ENCODE results near the gene RAD51B. TPM values are rescaled to one million over a fixed set of nuclear protein-coding genes. Genes with fewer than 3 reads are reported as not detected.
A peak's percentile ranks its signal among the peaks of the same experiment; 100 is the strongest.

Gene RAD51B
- total and polyA plus RNA-seq, 9 of the 15 experiments (the other 6 are each of a cell fraction or from before 2014, with no cell fraction given) = 8.5 to 17.3 (median 11.3) TPM

DNA sequence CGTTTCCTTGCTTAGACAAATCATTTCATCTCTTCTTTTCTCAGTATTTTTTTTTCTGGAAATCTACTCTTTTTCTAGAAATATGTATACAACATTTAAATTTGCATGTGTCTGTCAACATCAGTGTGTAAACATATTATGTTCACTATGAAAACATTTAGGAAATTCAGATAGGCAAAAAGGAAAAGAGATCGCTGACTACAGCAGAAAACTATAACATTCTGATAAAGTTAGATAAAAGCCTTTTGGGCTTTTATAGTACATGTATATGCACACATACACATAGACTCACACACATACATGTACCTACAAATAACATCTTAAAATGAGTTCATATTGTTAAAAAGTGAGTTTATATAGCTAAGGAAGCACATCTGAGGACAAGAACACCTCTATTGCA is 142.1 kb downstream of the RAD51B start:
- ATAC-seq = no peak
- no peak for FAIRE-seq
- Histone ChIP-seq H4K20me1 (replicated peaks; ENCODE audit: control insufficient read depth, insufficient read depth, low read length) (no peaks in the 10 kb centered on the region), H3K4me2 (ENCODE audit: insufficient read depth, low read length) (no peak overlapping the region), H3K27me3 (ENCODE audit: control insufficient read depth in 2 of 2, insufficient read depth in 2 of 2, low read length in 2 of 2) (no peaks in the 10 kb centered on the region), H3K4me1 (replicated peaks in 1 of 2; ENCODE audit: control insufficient read depth in 2 of 2, insufficient read depth in 2 of 2, low read length in 2 of 2) (no peaks in the 10 kb centered on the region), H3K36me3 (ENCODE audit: control insufficient read depth, insufficient read depth, low read length) (no peaks in the 10 kb centered on the region), H3K9me1 (ENCODE audit: control insufficient read depth, insufficient read depth, low read length) (no peaks in the 10 kb centered on the region), H3K9ac (ENCODE audit: insufficient read depth in 1 of 2, low read depth in 2 of 2, low read length in 2 of 2) (no peak overlapping the region), H2AFZ (ENCODE audit: low read depth, low read length) (no peak overlapping the region), H3K4me3 (no peak overlapping the region), H3K27ac (ENCODE audit: extremely low read depth, low read depth, low read length) (no peak overlapping the region), H3K9me3 (replicated peaks; ENCODE audit: control insufficient read depth, insufficient read depth, low read depth, low read length) (no peaks in the 10 kb centered on the region), H3K79me2 (ENCODE audit: control insufficient read depth, insufficient read depth, low read length) (no peaks in the 10 kb centered on the region)
- ChIA-PET CTCF (ENCODE audit: low intra/inter-chr PET ratio) (no interaction called here), POLR2A (no interaction called here)
- no TSS peak for BruUV-seq (replicated peaks)
- in situ Hi-C loops (cut with MboI) = no loop called here
- DNase-seq (ENCODE audit: extremely low read depth in 1 of 4, low spot score in 3 of 4) = no peak
- TF ChIP-seq ZNF316 (IDR thresholded peaks at IDR 0.05) (peak; percentile 24; the same call in 1 of the 2 replicates), ZNF212 (CRISPR knock-in tag; IDR thresholded peaks at IDR 0.05) (no peak), OTX1 (CRISPR knock-in tag; IDR thresholded peaks at IDR 0.05) (no peak), ZNF174 (CRISPR knock-in tag; IDR thresholded peaks at IDR 0.05) (no peak)
- intact Hi-C loops (cut with micrococcal nuclease) = no loop called here
- WGBS (ENCODE audit: insufficient coverage, low coverage, missing lambda C conversion rate) = 50% methylated on average over 2 of the region's 2 CpGs

- Histone ChIP-seq H3K4me2 (ENCODE audit: insufficient read depth, low read length) (no peak overlapping the region), H3K9me1 (ENCODE audit: control insufficient read depth, insufficient read depth, low read length) (no peaks in the 10 kb centered on the region), H3K4me1 (replicated peaks in 1 of 2; ENCODE audit: control insufficient read depth in 2 of 2, insufficient read depth in 2 of 2, low read length in 2 of 2) (no peaks in the 10 kb centered on the region), H3K9me3 (replicated peaks; ENCODE audit: control insufficient read depth, insufficient read depth, low read depth, low read length) (no peaks in the 10 kb centered on the region), H3K36me3 (ENCODE audit: control insufficient read depth, insufficient read depth, low read length) (no peaks in the 10 kb centered on the region), H2AFZ (ENCODE audit: low read depth, low read length) (no peak overlapping the region), H3K9ac (ENCODE audit: insufficient read depth in 1 of 2, low read depth in 2 of 2, low read length in 2 of 2) (no peak overlapping the region), H3K27ac (ENCODE audit: extremely low read depth, low read depth, low read length) (no peak overlapping the region), H3K79me2 (ENCODE audit: control insufficient read depth, insufficient read depth, low read length) (no peaks in the 10 kb centered on the region), H4K20me1 (replicated peaks; ENCODE audit: control insufficient read depth, insufficient read depth, low read length) (no peaks in the 10 kb centered on the region), H3K4me3 (no peak overlapping the region), H3K27me3 (ENCODE audit: control insufficient read depth in 2 of 2, insufficient read depth in 2 of 2, low read length in 2 of 2) (no peaks in the 10 kb centered on the region)
- WGBS (ENCODE audit: insufficient coverage, low coverage, missing lambda C conversion rate) = 57% methylated on average over 2 of the region's 2 CpGs
- intact Hi-C loops (cut with micrococcal nuclease) (no loop called here), in situ Hi-C loops (cut with MboI) (no loop called here)
- ChIA-PET POLR2A (no interaction called here), CTCF (ENCODE audit: low intra/inter-chr PET ratio) (no interaction called here)
- no TSS peak for BruUV-seq (replicated peaks)
- FAIRE-seq (no peak), ATAC-seq (no peak), DNase-seq (ENCODE audit: extremely low read depth in 1 of 4, low spot score in 3 of 4) (no peak)
- TF ChIP-seq ELF1 (tag; IDR thresholded peaks at IDR 0.05) (no peak), SRSF1 (IDR thresholded peaks at IDR 0.05; ENCODE audit: low read depth, low read length) (no peak), MYBL2 (IDR thresholded peaks at IDR 0.05; ENCODE audit: low read depth) (no peak), MYBL2 (CRISPR knock-in tag; IDR thresholded peaks at IDR 0.05; ENCODE audit: borderline replicate concordance) (no peak), SMARCE1 (IDR thresholded peaks at IDR 0.05) (peak; percentile 22; the same call in 1 of the 2 replicates), MTA2 (IDR thresholded peaks at IDR 0.05; ENCODE audit: low read depth) (no peak), ZNF639 (CRISPR knock-in tag; conservative IDR thresholded peaks at IDR 0.05 in 1 of 2, IDR thresholded peaks at IDR 0.05 in 1 of 2) (no peak), NFE2 (IDR thresholded peaks at IDR 0.05; ENCODE audit: low read depth) (peak; percentile 21; the same call in 1 of the 2 replicates), PTBP1 (IDR thresholded peaks at IDR 0.05; ENCODE audit: low read depth, low read length) (no peak), ETV6 (IDR thresholded peaks at IDR 0.05; ENCODE audit: borderline replicate concordance in 1 of 2, low read depth in 2 of 2, low read length in 1 of 2) (no peak), ETV6 (CRISPR knock-in tag; IDR thresholded peaks at IDR 0.05; ENCODE audit: borderline replicate concordance) (no peak), SOX6 (IDR thresholded peaks at IDR 0.05) (peak; percentile 54; the same call in 1 of the 2 replicates), ZNF184 (CRISPR knock-in tag; IDR thresholded peaks at IDR 0.05) (no peak), ZNF408 (CRISPR knock-in tag; IDR thresholded peaks at IDR 0.05; ENCODE audit: low read depth) (no peak)
Measured at GRCh38 chr14:67962215-67962644, 142.7 kb downstream of the RAD51B start.

Data from K562 (cell line).